ENCODE measurements around the gene TMEM60.
"Not testable (repeated sequence)": the region's sequence is repeated elsewhere in the genome, so short reads cannot be mapped to it uniquely, and the experiment has no call there.

The TMEM60 gene

GRCh38 chr7:77808517-77808916 lies 10.3 kb upstream of the TMEM60 start:
- FAIRE-seq, result no peak

GRCh38 chr7:77806425-77806824 lies 8.2 kb upstream of the TMEM60 start:
- no peak for FAIRE-seq

- no peak for FAIRE-seq
Observed at GRCh38 chr7:77802557-77803405, 4.5 kb upstream of the TMEM60 start.

- no peak for FAIRE-seq
Observed at GRCh38 chr7:77800730-77801129, 2.5 kb upstream of the TMEM60 start.

GRCh38 chr7:77800158-77800557 lies 1.9 kb upstream of the TMEM60 start:
- no peak for FAIRE-seq

- no peak for FAIRE-seq
Observed at GRCh38 chr7:77799078-77799964, 1.1 kb upstream of the TMEM60 start.

GRCh38 chr7:77797734-77798393 lies 370 bp downstream of the TMEM60 start:
- no peak for FAIRE-seq

GRCh38 chr7:77796960-77797359 lies 1.3 kb downstream of the TMEM60 start:
- FAIRE-seq, result no peak

- no peak for FAIRE-seq
Observed at GRCh38 chr7:77796109-77796508, 2.1 kb downstream of the TMEM60 start.

- no peak for FAIRE-seq
Observed at GRCh38 chr7:77794000-77794399, 4.2 kb downstream of the TMEM60 start.

- FAIRE-seq, result no peak
Observed at GRCh38 chr7:77791956-77792355, 6.3 kb downstream of the TMEM60 start.

GRCh38 chr7:77791336-77791735 lies 6.9 kb downstream of the TMEM60 start:
- FAIRE-seq, result no peak

- no peak for FAIRE-seq
Observed at GRCh38 chr7:77788327-77788902, 9.8 kb downstream of the TMEM60 start.

- FAIRE-seq, result no peak
Observed at GRCh38 chr7:77786741-77787140, 11.5 kb downstream of the TMEM60 start.

GRCh38 chr7:77786018-77786417 lies 12.2 kb downstream of the TMEM60 start:
- no peak for FAIRE-seq

- not testable (repeated sequence) for FAIRE-seq
Observed at GRCh38 chr7:77784426-77784825, 13.8 kb downstream of the TMEM60 start.

GRCh38 chr7:77783545-77783944 lies 14.7 kb downstream of the TMEM60 start:
- FAIRE-seq, result no peak

GRCh38 chr7:77783111-77783510 lies 15.1 kb downstream of the TMEM60 start:
- no peak for FAIRE-seq

GRCh38 chr7:77782383-77782782 lies 15.9 kb downstream of the TMEM60 start:
- no peak for FAIRE-seq

GRCh38 chr7:77778535-77778934 lies 19.7 kb downstream of the TMEM60 start:
- FAIRE-seq, result no peak

GRCh38 chr7:77771901-77772300 lies 26.3 kb downstream of the TMEM60 start:
- FAIRE-seq, result no peak

- FAIRE-seq, result no peak
Observed at GRCh38 chr7:77770316-77770715, 27.9 kb downstream of the TMEM60 start.
